Posterior vena cava (tissue), 2 donors: Measurements from ENCODE around the gene ABCA9. TPM values are rescaled to one million over a fixed set of nuclear protein-coding genes. Genes with fewer than 3 reads are reported as not detected.
"Not testable (repeated sequence)": the region's sequence is repeated elsewhere in the genome, so short reads cannot be mapped to it uniquely, and the experiment has no call there.

Experiments used
- DNase-seq: peaks from one replicate; pipeline ENCODE4 v3.0.0-alpha.2; 2020; ENCODE audit warnings: low spot score
- intact Hi-C, 2 donors: fragments of 100-400 bp; cut with DNase I; formaldehyde crosslinking; loops; one replicate each; pipeline versions ENCODE4 v1.14.1 to v1.14.2; 2022 to 2023
- total RNA-seq, 2 donors: library from RNA; stranded (reverse); fragmentation: NEBNext Ultra II Directional; extraction: Animal tissue kit (Norgen Biotek cat#: 25700); gene quantifications; one replicate each; pipeline ENCODE4 v1.2.1, GENCODE V29; 2021
- donor health status: DM: yes; HTN: yes; CAD: no.
- donor health status: DM: yes; HTN: yes; CAD: no.

ABCA9 gene
- total RNA-seq, 2 donors from 2014 or later: 33.6 to 36.6 TPM

DNA sequence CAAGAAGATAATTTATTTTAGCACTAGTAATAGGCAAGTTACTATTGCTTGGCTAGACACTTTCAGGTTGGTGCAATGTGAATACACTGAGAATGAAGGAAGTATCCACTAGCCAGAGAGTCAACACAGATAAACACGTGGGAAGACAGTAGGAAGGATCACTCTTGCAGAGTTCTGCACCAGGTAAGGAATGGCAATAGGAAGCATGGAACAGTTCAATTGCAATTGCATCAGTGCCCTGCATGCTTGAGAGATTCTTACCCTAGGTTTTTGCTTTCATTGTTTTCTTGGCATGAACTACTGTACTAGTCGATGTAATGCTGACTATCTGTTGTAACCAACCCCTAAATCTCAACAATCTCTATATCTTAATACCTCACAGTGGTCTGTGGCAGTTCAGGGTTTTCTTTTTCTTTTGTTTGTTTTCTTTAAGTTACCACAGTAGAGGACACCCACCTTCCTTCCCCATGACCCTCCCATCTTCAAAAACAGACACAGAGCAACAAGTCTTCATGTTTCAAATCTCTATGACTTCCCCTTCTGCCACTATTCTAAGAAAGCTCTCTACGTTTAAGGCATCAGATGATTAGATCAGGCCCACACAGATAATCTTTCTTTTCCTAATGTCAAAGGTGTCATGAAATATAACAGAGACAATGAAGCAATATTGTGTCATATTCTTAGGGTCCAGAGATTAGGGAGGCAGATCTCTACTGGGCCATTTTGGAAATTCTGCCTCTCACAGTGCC, 87.5 kb downstream of the ABCA9 start:
- DNase-seq: no peak
- intact Hi-C loops: loop anchor here (5.0 kb wide), 2 partner anchors 196 to 201 kb away; no protein-coding TSS in a partner anchor

DNA sequence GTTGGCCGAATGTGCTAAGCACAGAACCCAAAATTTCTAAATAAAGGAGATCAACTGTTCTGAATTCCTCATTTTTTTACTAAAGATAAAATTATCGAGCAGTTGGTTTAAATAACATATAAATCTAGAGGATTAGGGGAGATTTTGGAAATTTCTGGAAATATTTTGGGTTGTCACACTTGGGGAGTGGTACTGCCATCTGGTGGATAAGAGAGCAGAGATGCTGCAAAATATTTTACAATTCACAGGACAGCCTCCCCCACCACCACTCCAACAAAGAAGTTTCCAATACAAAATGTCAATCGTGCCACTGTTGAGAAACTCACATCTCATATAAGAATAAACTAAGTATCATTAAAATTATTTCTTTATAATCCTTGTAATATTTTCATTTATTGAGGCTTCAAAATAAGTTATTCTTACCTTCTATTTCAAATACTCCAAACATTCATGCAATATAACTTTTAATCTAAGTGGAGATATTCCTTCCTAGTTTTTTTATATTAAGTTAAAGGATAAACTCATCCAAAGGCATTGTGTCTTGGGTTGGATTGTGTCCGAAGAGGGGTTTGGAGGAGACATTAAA, 88.5 kb downstream of the ABCA9 start:
- DNase-seq: no peak
- intact Hi-C loops: loop anchor here (5.0 kb wide), 2 partner anchors 195 to 200 kb away; no protein-coding TSS in a partner anchor

DNA sequence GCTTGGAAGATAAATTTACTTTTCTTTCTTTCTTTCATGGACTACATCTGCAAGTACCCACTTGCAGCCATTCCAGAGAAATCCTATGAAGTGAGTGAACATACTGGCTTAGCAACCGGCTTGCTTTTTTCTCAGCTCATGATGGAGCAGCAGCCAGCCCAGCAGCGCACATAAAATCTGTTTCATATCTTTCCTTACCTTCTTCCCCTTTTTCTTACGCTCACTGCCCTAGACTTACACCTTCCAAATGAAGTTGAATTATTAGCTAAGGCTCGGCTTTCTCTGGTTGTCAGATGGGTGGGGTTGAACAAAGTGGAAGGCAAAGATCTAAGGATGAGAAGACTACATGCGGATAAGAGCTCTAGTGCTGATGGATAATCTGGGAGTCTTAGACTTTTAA, 91.6 kb downstream of the ABCA9 start:
- intact Hi-C loops: no loop called here
- DNase-seq: no peak

DNA sequence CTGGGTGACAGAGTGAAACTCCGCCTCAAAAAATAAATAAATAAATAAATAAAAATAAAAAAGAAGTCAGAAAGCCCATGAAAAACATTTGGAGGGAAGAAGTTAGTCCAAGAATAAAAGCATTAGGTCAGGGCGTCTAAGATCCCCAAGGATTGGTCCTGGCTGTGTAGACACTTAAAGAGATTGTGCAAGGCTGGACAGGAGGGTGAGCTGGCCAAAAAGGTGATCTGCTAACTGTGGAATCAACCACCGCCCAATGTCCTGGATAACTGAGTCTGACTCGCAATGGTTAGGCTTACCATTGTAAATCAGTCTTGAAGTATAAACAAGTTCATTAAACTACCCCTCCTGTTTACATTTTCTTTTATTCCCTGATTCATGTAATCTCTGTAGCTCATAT, 96.8 kb downstream of the ABCA9 start:
- no peak for DNase-seq
- intact Hi-C loops: no loop called here

DNA sequence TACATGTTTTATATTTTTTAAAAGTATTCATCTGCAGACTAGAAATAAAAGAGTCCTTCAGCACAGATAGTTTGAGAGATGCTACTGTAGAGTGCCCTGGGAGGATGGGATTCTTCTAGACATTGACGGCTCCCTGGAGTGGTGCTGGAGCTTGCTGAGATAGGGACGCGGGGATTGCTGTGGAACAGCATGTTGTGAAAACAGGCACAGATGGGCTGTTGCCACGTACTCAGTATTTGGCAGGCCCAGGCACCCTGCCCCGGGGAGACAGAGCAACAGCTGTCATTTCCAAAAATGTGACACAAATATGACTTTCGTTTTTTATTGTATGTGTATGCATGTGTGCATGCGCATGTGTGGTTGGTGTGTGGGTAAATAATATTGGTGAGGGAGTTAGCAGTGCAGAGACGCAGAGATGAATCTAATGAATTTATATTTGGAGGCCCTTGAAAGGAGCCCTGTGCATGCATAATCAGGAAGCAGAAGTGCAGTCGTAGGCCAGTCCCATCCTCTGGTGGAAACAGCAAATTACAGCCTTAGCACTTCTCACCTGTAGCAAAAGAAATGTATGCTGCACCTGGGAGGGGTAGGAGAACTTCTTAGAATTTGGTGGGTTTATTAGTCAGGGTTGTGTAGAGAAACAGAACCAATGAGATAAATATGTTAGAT, 99.4 kb downstream of the ABCA9 start:
- intact Hi-C loops: no loop called here
- no peak for DNase-seq

- intact Hi-C loops, DNase-seq: not testable (repeated sequence)
These were observed 101.6 kb downstream of the ABCA9 start for GRCh38 chr17:68959117-68959516.

- intact Hi-C loops: no loop called here
These were observed 102.8 kb downstream of the ABCA9 start for GRCh38 chr17:68957944-68958343.

DNA sequence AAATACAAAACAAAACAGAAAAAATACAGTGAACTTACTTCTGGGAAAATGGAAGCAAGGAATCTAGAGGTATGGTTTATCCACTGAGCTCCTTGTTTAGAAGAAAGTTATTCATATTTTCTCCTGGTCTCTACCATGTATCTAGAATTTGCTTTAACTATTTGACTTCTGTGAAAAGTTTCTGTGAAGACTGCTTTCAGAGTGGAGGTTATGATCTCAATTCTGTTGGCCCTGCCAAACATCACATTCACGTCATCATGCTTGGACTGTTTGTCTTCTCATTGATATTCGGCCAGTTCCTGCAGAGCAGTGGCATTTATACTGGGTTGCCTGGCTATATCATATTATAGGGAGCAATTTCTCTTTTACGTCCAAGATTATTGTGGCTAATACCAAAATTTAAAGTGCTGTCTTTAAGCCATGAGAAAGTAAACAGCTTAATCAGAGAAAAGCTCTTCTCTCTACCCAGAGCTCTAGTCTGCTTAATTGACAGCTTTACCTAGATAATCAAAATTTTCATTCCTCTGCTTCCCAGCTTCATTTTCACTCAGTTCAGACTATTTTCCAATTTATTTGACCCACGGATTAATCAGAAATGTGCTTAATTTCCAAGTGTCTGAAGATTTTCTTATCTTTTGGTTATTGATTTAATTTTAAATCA, 105.4 kb downstream of the ABCA9 start, which contains the start of gene ABCA8:
Gene ABCA8, minus strand, starts transcription at position 212 of the 661 bp plus-strand sequence. CDS start 13,358 bp downstream, outside the sequence.
- no peak for DNase-seq
- intact Hi-C loops: no loop called here

More at GRCh38 chr17:68957944-68958343, 102.8 kb downstream of the ABCA9 start:
- DNase-seq: no peak

GRCh38 chr17:68954146-68954896, 106.4 kb downstream of the ABCA9 start:
- intact Hi-C loops: no loop called here
- DNase-seq: no peak

DNA sequence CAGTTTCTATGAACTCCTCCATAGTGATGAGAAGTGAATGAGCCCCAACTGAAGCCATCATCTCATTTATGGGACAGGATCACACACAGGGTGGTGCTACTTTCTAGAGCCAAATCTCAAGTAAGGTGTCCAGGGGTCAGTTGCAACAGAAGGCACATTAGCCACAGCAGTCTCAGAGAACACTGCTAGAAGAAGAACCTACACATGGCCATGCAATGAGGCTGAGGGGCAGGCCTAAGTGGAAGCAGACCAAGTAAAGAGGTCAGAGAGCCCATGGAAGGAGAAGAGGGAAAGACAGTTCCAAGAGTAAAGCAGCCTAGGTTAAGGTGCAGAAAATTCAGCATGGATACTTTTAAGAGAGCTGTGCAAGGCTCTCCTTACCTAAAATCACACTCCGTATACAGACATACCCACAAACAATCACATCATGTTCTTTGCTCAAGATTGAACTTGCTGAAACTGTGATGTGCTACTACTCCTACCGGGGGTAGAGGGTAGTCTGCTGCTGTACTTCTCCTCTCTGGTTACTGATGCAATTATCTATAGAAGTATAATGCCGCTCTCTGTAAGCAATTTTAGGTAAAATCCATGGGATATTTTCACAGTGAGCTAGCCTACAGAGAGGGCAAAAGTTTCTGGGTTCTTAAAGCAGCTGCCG, 107.3 kb downstream of the ABCA9 start:
- intact Hi-C loops: no loop called here

DNA sequence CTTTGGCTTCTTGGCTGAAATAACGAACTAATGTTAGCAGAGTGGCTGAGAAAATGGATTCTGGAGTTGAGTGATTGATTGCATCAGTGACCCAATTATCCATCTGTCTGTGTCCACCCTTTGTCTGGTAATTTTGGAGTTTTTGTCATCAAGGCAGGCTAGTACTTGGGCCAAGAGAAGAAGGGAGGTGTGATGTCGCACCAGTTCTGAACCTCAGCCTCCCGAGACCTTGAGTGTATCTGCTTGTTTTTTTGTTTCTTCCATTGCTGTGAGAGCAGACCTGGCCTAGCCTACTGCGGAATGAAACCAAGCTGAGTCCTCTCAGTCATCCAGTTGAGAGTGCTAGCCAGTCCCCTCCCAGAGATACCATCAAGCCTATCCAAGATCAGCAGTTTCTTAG, 110.0 kb downstream of the ABCA9 start:
- DNase-seq: no peak
- intact Hi-C loops: no loop called here

More for the DNA sequence above, 107.3 kb downstream of the ABCA9 start:
- no peak for DNase-seq

GRCh38 chr17:68947868-68948267, 112.9 kb downstream of the ABCA9 start:
- intact Hi-C loops, DNase-seq: not testable (repeated sequence)

GRCh38 chr17:68944435-68945035, 116.2 kb downstream of the ABCA9 start:
- intact Hi-C loops: no loop called here
- DNase-seq: no peak

DNA sequence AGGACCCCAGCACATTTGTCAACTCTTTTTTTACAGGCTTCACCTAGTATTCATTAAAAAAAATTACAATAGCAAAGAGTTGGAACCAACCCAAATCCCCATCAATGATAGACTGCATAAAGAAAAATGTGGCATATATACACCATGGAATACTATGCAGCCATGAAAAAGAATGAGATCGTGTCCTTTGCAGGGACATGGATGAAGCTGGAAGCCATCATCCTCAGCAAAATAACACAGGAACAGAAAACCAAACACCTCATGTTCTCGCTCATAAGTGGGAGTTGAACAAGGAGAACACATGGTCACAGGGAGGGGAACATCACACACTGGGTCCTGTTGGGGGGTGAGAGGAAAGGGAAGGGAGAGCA, 116.9 kb downstream of the ABCA9 start:
- DNase-seq, intact Hi-C loops: not testable (repeated sequence)

GRCh38 chr17:68943123-68943811, 117.5 kb downstream of the ABCA9 start:
- intact Hi-C loops: no loop called here
- DNase-seq: no peak

- DNase-seq: no peak
- intact Hi-C loops: no loop called here
These were observed 118.3 kb downstream of the ABCA9 start for GRCh38 chr17:68942389-68942788.

DNA sequence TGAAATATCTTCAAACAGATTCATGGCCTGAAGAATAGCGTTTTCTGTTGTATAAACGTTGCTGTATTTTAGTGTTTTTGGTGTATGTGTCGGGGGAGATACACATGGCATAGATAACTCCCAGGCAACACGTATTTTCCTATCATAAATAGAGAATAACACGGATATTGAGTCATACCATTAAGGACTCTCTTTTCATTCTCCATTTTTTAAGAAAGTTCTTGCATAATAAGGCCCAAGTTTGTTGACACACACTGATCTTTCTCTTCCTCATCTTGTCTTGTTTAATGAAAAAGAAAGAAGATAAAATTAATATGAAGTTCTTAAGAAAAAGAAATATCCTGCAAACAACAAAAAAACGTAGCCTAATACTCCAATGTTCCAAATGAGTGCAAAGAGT, 119.0 kb downstream of the ABCA9 start:
- DNase-seq: no peak
- intact Hi-C loops: no loop called here

DNA sequence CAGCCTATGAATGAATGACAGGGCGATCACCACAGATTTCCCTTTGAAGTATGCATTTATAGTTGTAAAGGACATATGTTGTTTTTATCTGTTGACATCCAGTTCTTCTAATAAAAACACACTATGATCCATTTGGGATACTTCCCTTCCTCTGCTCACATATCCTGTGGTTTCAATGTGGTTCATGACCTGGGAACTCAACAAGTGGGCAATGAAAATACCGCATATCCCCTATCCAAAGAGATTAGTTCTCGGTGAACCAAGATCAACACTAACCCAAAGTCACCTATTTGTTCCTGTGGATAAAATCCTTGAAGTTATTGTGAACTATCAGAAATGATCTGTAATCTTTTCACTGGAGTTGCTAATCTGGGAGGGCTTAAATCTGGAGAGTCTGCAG, 121.5 kb downstream of the ABCA9 start:
- DNase-seq: no peak
- intact Hi-C loops: no loop called here
